Neuronal stem cell (in vitro differentiated cells): Measurements from ENCODE around the gene CCDC149.

Source experiments
- DNase-seq: peaks from one replicate; pipeline ENCODE4 v3.0.0-alpha.2; 2013; ENCODE audit warnings: low spot score
- H2AFZ ChIP-seq: one replicate; pipeline ENCODE4 v1.6.1; 2013; ENCODE audit warnings: mild to moderate bottlenecking, low read length, inconsistent platforms
- H2AK5ac ChIP-seq: 2 replicates; pipeline ENCODE4 v1.6.1; 2013; ENCODE audit warnings: low read depth, mild to moderate bottlenecking, inconsistent platforms, low read length, moderate library complexity, mixed read lengths
- H2BK120ac ChIP-seq: 2 replicates; pipeline ENCODE4 v1.6.1; 2013; ENCODE audit warnings: low read depth, mild to moderate bottlenecking, inconsistent platforms, low read length, moderate library complexity, mixed read lengths
- H2BK12ac ChIP-seq: one replicate; pipeline ENCODE4 v1.6.1; 2013; ENCODE audit warnings: low read length, inconsistent platforms
- H2BK15ac ChIP-seq: 2 replicates; pipeline ENCODE4 v1.6.1; 2013; ENCODE audit warnings: mild to moderate bottlenecking, low read length, inconsistent platforms, mixed read lengths
- H2BK5ac ChIP-seq: one replicate; pipeline ENCODE4 v1.6.1; 2013; ENCODE audit warnings: inconsistent platforms, mild to moderate bottlenecking, low read length, moderate library complexity
- H3K14ac ChIP-seq: one replicate; pipeline ENCODE4 v1.6.1; 2013; ENCODE audit warnings: low read length, inconsistent platforms
- H3K18ac ChIP-seq: 2 replicates; pipeline ENCODE4 v1.6.1; 2013; ENCODE audit warnings: low read length, inconsistent platforms
- H3K23ac ChIP-seq: 2 replicates; pipeline ENCODE4 v1.6.1; 2013; ENCODE audit warnings: low read depth, mild to moderate bottlenecking, mixed read lengths, low read length, inconsistent platforms; ENCODE audit not compliant: poor library complexity
- H3K27ac ChIP-seq: replicated peaks from 3 replicates; pipeline ENCODE4 v1.5.1; 2013; ENCODE audit warnings: low read length, inconsistent platforms
- H3K27me3 ChIP-seq, 3 experiments: 2 replicates each; pipeline ENCODE4 v1.6.1; 2013; ENCODE audit warnings: low read length in 3 of 3, mild to moderate bottlenecking in 2 of 3, inconsistent platforms in 1 of 3, low read depth in 1 of 3, mixed read lengths in 1 of 3, moderate library complexity in 1 of 3; ENCODE audit not compliant: control insufficient read depth in 3 of 3, insufficient read depth in 3 of 3
- H3K36me3 ChIP-seq, 2 donors: replicated peaks in 1 of 2; 2 replicates each; pipeline ENCODE4 v1.6.1; 2013; ENCODE audit warnings: low read length in 2 of 2; ENCODE audit not compliant: control insufficient read depth in 2 of 2, insufficient read depth in 2 of 2
- H3K4ac ChIP-seq: 2 replicates; pipeline ENCODE4 v1.6.1; 2013; ENCODE audit warnings: inconsistent platforms, mild to moderate bottlenecking, low read length, moderate library complexity
- H3K4me1 ChIP-seq, 2 donors: 1 replicate in 1 of 2; 2 replicates in 1 of 2; pipeline ENCODE4 v1.6.1; 2013; ENCODE audit warnings: low read length in 2 of 2, low read depth in 1 of 2; ENCODE audit not compliant: control insufficient read depth in 2 of 2, insufficient read depth in 1 of 2
- H3K4me2 ChIP-seq: one replicate; pipeline ENCODE4 v1.6.1; 2013; ENCODE audit warnings: mild to moderate bottlenecking, low read length, inconsistent platforms; ENCODE audit not compliant: insufficient read depth, poor library complexity, severe bottlenecking
- H3K4me3 ChIP-seq, 2 donors: 2 replicates each; pipeline ENCODE4 v1.5.1; 2013; ENCODE audit warnings: low read length in 2 of 2, mild to moderate bottlenecking in 2 of 2, inconsistent platforms in 1 of 2, moderate library complexity in 1 of 2
- H3K79me1 ChIP-seq: one replicate; pipeline ENCODE4 v1.6.1; 2013; ENCODE audit warnings: low read depth, mild to moderate bottlenecking, inconsistent platforms, low read length, moderate library complexity
- H3K9ac ChIP-seq: one replicate; pipeline ENCODE4 v1.6.1; 2013; ENCODE audit warnings: mild to moderate bottlenecking, low read depth, low read length, inconsistent platforms; ENCODE audit not compliant: poor library complexity
- H3K9me3 ChIP-seq, 2 donors: replicated peaks in 1 of 2; 2 replicates each; pipeline versions ENCODE3 to v1.6.1; 2013; ENCODE audit warnings: low read length in 2 of 2, mild to moderate bottlenecking in 2 of 2, inconsistent platforms in 1 of 2, low read depth in 1 of 2, mixed read lengths in 1 of 2, moderate library complexity in 1 of 2; ENCODE audit not compliant: control insufficient read depth in 2 of 2, insufficient read depth in 1 of 2
- H4K8ac ChIP-seq: one replicate; pipeline ENCODE4 v1.6.1; 2013; ENCODE audit warnings: low read depth, mild to moderate bottlenecking, inconsistent platforms, low read length, moderate library complexity
- H4K91ac ChIP-seq: one replicate; pipeline ENCODE4 v1.6.1; 2013; ENCODE audit warnings: low read length, low read depth, mild to moderate bottlenecking, inconsistent platforms; ENCODE audit not compliant: poor library complexity
- WGBS, 2 donors: extraction: QIAGEN DNeasy Blood & Tissue Kit; methylation state at CpG; one replicate each; pipeline ENCODE4 v1.1.7; 2013; ENCODE audit warnings: missing lambda C conversion rate in 2 of 2, mixed read lengths in 1 of 2; ENCODE audit not compliant: insufficient read length in 2 of 2, insufficient replicate concordance in 1 of 2; ENCODE audit errors: extremely low coverage in 2 of 2; 5-methylcytosine and 5-hydroxymethylcytosine counted together

The CCDC149 gene

GRCh38 chr4:24798036-24798610 is 114.7 kb downstream of the CCDC149 start:
- no peak overlapping the region for H3K18ac ChIP-seq
- peaks cover 8 to 37% (median 34%) of the 10 kb centered on the region in 3 experiments for H3K27me3 ChIP-seq
- H3K4me1 ChIP-seq = peaks cover 8 to 12% of the 10 kb centered on the region in 2 donors
- H3K14ac ChIP-seq = no peak overlapping the region
- no peak overlapping the region for H2BK12ac ChIP-seq
- no peak overlapping the region for H2BK15ac ChIP-seq
- no peak overlapping the region for H2AK5ac ChIP-seq
- H3K36me3 ChIP-seq = no peaks in the 10 kb centered on the region
- H3K27ac ChIP-seq = no peak overlapping the region
- DNase-seq = no peak
- no peak overlapping the region for H3K9ac ChIP-seq
- H2BK5ac ChIP-seq = no peak overlapping the region
- H3K4me2 ChIP-seq = no peak overlapping the region
- H3K79me1 ChIP-seq = no peaks in the 10 kb centered on the region
- peaks cover 0 to 3% of the 10 kb centered on the region in 2 donors for H3K9me3 ChIP-seq
- H4K8ac ChIP-seq = no peak overlapping the region
- no peak overlapping the region for H2BK120ac ChIP-seq
- no peak overlapping the region for H3K4ac ChIP-seq
- no peak overlapping the region for H4K91ac ChIP-seq
- no peak overlapping the region for H2AFZ ChIP-seq
- no peak overlapping the region for H3K23ac ChIP-seq
- no peak overlapping the region for H3K4me3 ChIP-seq
- WGBS, 2 donors = no CpG with 5 or more reads among the region's 5 CpGs

DNA sequence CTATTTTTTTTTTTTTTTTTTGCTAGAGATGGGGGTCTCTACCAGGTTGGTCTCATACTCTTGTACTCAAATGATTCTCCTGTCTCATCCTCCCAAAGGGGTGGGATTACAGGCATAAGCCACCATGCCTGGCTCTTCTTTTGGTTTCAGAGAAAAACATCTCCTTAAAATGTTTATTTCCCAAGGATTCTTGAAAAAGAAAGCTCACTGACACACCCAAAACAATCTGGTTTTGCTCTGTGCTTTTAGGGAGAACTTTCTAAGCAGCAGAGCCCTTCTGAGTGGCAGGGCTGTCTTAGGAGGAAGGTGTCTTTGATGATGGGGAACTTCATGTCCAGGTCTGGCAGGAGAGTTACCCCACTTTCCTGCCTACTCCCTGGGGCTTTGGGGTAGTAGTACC is 116.2 kb downstream of the CCDC149 start:
- Histone ChIP-seq H3K4me1 (peaks cover 8 to 12% of the 10 kb centered on the region in 2 donors), H2BK5ac (no peak overlapping the region), H3K36me3 (no peaks in the 10 kb centered on the region), H3K9ac (no peak overlapping the region), H3K27me3 (peaks cover 8 to 37% (median 34%) of the 10 kb centered on the region in 3 experiments), H3K9me3 (peaks cover 0 to 3% of the 10 kb centered on the region in 2 donors), H3K4me2 (no peak overlapping the region), H3K27ac (no peak overlapping the region), H2BK12ac (no peak overlapping the region), H3K18ac (no peak overlapping the region), H3K23ac (no peak overlapping the region), H3K4me3 (no peak overlapping the region), H4K91ac (no peak overlapping the region), H2BK120ac (no peak overlapping the region), H3K79me1 (no peaks in the 10 kb centered on the region), H2AK5ac (no peak overlapping the region), H3K14ac (no peak overlapping the region), H3K4ac (no peak overlapping the region), H4K8ac (no peak overlapping the region), H2BK15ac (no peak overlapping the region), H2AFZ (no peak overlapping the region)
- DNase-seq = no peak

GRCh38 chr4:24795666-24796381 is 117.0 kb downstream of the CCDC149 start:
- Histone ChIP-seq H3K9me3 (peaks cover 0 to 3% of the 10 kb centered on the region in 2 donors), H3K18ac (no peak overlapping the region), H2BK120ac (no peak overlapping the region), H3K4ac (no peak overlapping the region), H2BK5ac (no peak overlapping the region), H3K27ac (no peak overlapping the region), H3K4me3 (peak overlapping the region in 1 of 2 donors; percentile 28), H3K23ac (no peak overlapping the region), H2BK15ac (no peak overlapping the region), H3K14ac (no peak overlapping the region), H2AFZ (peak overlapping the region; percentile 87), H3K9ac (no peak overlapping the region), H4K91ac (no peak overlapping the region), H3K4me1 (peaks cover 8 to 10% of the 10 kb centered on the region in 2 donors), H3K79me1 (no peaks in the 10 kb centered on the region), H3K27me3 (peaks cover 8 to 30% (median 29%) of the 10 kb centered on the region in 3 experiments), H3K36me3 (no peaks in the 10 kb centered on the region), H2AK5ac (no peak overlapping the region), H4K8ac (no peak overlapping the region), H3K4me2 (peak overlapping the region; percentile 23), H2BK12ac (no peak overlapping the region)
- no CpG with 5 or more reads among the region's 9 CpGs for WGBS, 2 donors
- DNase-seq = no peak

DNA sequence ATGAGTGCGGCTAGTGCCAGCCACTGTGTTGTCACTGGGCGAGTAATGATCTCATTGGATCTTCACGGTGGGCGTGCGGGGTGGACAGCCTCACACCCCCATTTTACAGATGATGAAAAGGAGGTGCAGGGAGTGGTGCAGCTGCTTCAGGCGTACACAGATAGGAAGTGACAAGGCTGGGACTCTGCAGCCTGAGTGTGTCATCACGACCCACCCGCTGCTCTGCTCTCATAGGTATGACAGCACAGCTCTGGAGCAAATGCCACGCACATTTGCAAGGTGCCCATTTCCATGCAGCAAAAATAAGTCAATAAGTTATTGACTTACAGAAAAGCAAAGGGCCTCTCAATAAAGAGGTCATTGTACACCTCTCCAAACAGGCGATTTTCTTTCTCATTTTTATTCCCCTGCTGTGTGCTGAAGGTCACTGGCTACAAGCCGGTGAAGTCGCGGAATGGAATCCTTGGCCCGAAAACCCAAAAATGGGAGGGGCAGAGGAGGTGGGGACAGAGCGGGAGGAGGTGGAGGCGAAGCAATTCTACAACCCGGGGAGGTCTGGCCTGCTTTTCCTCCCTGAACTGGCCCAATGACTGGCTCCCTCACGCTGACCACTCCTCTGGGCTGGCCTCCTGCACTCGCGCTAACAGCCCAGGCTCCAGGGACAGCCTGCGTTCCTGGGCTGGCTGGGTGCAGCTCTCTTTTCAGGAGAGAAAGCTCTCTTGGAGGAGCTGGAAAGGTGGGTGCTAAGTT is 117.8 kb downstream of the CCDC149 start, which contains the start of gene SOD3:
TSS of gene SOD3 (plus strand) at position 658 of the 750 bp plus-strand sequence. CDS start 3,949 bp downstream, outside the sequence.
- no peak within 1 kb of the TSS for H2BK120ac ChIP-seq
- H3K4me3 ChIP-seq = peak within 1 kb of the TSS in 1 of 2 donors; percentile 28
- no peak within 1 kb of the TSS for H2BK15ac ChIP-seq
- peak; percentile 48 for DNase-seq
- no peak within 1 kb of the TSS for H2AK5ac ChIP-seq
- no peak within 1 kb of the TSS for H2BK5ac ChIP-seq
- no peak within 1 kb of the TSS for H2BK12ac ChIP-seq
- no peaks in the 10 kb centered on the region for H3K36me3 ChIP-seq
- peaks cover 8 to 31% (median 22%) of the 10 kb centered on the region in 3 experiments for H3K27me3 ChIP-seq
- WGBS, 2 donors = no CpG with 5 or more reads among the region's 21 CpGs
- H3K9ac ChIP-seq = no peak within 1 kb of the TSS
- H3K14ac ChIP-seq = no peak within 1 kb of the TSS
- no peak within 1 kb of the TSS for H3K18ac ChIP-seq
- no peak within 1 kb of the TSS for H3K23ac ChIP-seq
- H4K91ac ChIP-seq = no peak within 1 kb of the TSS
- H3K4me1 ChIP-seq = peaks cover 7 to 8% of the 10 kb centered on the region in 2 donors
- no peak within 1 kb of the TSS for H3K4ac ChIP-seq
- peaks cover 0 to 3% of the 10 kb centered on the region in 2 donors for H3K9me3 ChIP-seq
- H4K8ac ChIP-seq = no peak within 1 kb of the TSS
- H2AFZ ChIP-seq = peak within 1 kb of the TSS; percentile 87
- no peak within 1 kb of the TSS for H3K27ac ChIP-seq
- peak within 1 kb of the TSS; percentile 23 for H3K4me2 ChIP-seq
- H3K79me1 ChIP-seq = no peaks in the 10 kb centered on the region
